GM11168 (cell line): ENCODE results near the gene DCT.

Experiments
- in situ Hi-C: fragments of 300-500 bp; cut with MboI; formaldehyde crosslinking; loops from one replicate; pipeline ENCODE4 v1.12.0; 2022; ENCODE audit warnings: low sequenced_read_pairs; ENCODE audit not compliant: unreplicated experiment

Gene DCT

GRCh38 chr13:94455414-94455813, 24.1 kb downstream of the DCT start:
- in situ Hi-C loops, result no loop called here

- in situ Hi-C loops, result no loop called here
Measured at GRCh38 chr13:94454906-94455305, 24.6 kb downstream of the DCT start.

DNA sequence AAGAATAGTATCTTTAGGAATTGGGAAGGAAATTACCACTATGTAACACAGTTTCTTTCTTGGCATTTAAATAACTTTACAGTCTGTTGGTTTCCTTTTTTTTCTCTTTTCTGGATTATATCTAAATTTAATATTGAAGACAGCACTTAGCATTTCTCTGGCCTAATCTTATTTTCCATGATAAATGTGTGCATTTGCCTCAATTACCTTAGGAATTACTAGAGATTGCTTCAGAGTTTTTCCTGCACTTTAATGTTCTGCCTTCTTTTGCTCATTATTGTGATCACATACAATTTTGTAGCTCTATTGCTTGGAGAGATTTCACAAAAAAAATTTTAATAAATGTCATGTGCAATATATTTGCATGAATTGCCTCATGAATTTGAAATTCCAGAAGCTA, 25.1 kb downstream of the DCT start:
- in situ Hi-C loops, result no loop called here

GRCh38 chr13:94444826-94445225, 34.7 kb downstream of the DCT start:
- in situ Hi-C loops, result no loop called here

GRCh38 chr13:94435604-94436226, 43.8 kb downstream of the DCT start:
- in situ Hi-C loops, result loop anchor here (10.0 kb wide), 1 partner anchor 179 kb away; no protein-coding TSS in a partner anchor

DNA sequence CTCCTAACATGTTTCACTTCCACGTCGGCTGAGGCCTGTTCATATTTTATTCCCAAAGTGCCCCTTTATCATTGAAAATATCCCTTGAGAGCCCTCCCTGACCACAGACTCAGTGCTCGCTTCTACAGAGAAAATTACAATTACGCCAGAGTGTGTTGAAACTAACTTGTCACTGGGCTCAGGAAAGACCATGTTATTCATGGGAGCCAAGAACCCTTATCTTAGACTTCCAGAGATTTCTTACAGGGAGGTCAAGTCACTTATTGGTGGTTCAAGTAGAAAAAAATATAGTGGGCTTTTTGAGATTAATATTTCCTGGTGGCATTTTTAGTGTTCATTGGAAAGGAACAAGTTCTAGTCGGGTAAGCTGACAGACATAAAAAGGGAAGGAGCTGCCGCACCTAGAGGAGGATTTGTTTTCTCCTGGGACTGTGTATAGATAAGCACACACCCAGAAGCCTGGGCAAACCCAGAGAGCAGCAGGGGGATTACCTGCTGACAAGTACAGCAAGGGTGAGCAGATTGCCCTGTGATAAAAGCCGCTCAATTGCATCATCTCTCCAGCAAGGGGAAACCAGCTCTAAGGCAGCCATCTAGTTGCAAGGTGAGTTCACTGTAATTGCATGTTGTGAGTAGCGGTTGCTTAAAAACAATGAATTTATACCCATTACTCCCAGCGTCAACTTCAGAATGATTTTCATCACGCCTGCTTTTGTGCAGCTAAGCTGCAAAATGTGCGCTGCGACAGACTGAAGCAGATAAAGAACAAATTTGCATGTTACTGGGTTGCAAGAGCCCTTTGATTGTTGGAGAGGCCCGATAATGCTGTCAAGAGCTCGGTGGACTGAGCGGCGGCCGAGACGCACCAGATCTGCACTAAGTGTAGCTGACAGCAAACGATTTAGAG, 46.2 kb downstream of the DCT start:
- in situ Hi-C loops, result loop anchor here (10.0 kb wide), 1 partner anchor 181 kb away; no protein-coding TSS in a partner anchor

GRCh38 chr13:94431987-94432386, 47.5 kb downstream of the DCT start:
- in situ Hi-C loops, result loop anchor here (10.0 kb wide), 1 partner anchor 183 kb away; no protein-coding TSS in a partner anchor

DNA sequence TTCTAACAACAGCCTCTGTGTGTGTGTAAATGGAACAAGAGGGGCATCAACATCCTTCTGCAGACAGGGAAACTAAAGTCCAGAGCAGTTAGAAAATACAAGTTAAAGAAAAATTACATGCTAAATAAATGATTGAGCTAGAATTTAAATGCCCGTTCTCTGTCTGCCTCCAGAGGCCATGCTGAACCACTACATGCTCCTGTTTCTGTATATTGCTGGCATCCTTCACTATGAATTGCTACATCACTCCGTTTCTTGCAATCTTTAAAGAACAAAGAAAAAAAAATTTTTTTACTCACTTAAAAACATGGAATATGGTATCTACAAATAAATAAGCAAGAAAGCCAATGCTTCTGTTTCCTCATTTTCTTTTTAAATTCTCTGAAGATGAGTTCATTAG, 47.9 kb downstream of the DCT start:
- in situ Hi-C loops, result loop anchor here (10.0 kb wide), 1 partner anchor 183 kb away; no protein-coding TSS in a partner anchor

- in situ Hi-C loops, result no loop called here
Measured at GRCh38 chr13:94427313-94427953, 52.0 kb downstream of the DCT start.

- in situ Hi-C loops, result no loop called here
Measured at GRCh38 chr13:94419925-94420305, 59.6 kb downstream of the DCT start.

- in situ Hi-C loops, result no loop called here
Measured at GRCh38 chr13:94419304-94419924, 60.1 kb downstream of the DCT start.

GRCh38 chr13:94417294-94417693, 62.2 kb downstream of the DCT start:
- in situ Hi-C loops, result no loop called here

- in situ Hi-C loops, result no loop called here
Measured at GRCh38 chr13:94416454-94417080, 62.9 kb downstream of the DCT start.

DNA sequence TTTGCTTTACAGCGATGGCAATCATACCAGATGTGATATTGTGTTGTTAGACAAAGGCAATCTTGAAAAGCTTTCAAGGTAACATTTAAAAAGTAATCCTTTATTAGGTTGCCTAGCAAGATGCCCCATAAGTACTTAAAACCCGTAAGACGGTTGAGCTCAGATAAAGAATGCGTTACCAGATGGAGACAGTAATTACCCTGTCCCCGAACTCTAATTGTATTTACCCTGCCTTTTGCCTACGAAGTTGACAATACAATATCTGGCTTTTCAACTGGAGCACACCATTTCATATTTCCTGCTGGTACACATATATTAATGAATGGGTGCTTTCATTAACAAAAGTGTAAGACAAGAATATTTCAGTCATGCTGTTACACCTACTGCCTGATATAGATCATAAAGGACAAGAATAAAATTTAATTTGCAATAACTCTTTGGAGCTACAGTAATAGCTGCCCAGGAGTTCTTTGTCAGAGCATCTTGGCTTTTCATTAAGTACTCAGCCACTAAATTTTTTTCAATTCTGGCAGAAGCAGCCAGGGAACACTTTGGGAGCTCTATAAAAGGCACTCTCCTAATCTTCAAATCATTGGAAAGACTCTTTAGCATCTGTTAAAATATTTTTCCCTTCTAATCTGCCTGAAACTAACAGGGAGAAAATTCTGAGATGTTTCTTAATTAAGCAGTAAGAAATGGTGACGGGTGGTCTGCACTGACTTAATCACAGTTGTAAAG, 63.8 kb downstream of the DCT start:
- in situ Hi-C loops, result no loop called here

DNA sequence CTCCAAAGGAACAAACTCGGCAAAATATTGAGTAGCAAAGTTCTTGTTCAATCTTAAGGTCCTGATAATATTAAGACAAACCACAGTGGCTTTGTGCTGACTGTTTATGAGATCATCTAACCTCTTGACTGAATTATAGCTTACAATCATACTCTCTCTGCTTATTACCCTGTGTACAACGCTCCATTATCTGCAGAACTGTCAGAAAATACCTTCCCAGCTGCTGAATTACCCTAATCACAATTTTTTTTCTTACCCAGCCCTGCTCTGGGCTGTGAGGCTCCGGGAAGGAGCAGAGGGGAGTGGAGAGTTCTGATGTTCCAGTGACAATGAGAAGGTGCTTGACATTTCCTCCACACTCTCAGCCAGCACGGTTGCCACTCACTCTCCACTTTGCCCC, 64.8 kb downstream of the DCT start:
- in situ Hi-C loops, result no loop called here

DNA sequence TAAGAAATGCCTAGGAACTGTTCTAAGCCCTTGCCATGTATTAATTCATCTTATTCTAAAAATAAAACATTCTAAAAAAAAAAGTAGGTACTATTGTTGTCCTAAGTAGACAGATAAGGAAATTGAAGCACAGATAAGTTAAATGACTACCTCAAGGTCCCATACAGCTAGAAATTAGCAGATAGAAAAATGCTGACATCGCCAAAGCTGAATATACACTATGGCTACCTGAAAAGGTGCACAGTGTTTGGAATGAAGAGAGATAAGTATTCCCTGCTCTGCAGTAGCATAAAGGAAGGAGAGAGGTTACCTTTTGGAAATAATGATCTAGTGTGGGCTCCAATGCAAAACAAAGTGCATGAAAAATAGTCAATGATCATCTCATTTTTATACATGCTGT, 65.3 kb downstream of the DCT start:
- in situ Hi-C loops, result no loop called here

GRCh38 chr13:94413598-94413944, 65.9 kb downstream of the DCT start:
- in situ Hi-C loops, result no loop called here

DNA sequence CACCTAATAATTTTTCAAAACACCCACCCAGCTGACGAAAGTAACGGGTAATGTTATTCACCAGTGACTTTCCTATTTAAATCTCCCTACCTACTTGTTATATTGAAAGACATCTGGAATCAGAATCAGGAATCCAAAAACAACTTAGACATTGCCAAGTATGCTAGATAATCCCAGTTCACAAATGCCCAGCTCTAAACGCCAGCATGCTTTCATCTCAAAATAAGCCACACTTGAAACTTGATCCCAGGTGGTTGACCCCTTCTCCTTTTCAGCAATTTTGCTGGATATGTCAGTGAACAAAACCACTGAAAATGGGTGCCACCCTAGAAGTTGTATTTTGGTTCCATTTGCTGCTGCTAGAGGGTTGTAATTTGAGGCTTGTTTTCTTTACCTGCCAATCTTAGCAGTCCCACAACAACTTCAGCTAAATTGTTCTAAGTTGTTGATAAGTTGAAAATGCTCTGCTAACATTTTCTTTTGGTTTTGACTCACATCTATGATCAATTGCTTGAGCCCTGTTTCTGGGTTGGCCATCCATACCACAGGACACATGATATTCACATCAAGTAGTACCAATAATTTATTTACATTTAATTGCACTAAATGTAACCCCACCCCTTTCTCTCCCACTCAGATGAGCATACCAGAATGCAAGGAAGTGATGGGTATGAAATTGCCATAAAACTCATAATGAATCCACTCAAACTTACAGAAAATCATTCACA, 66.4 kb downstream of the DCT start:
- in situ Hi-C loops, result no loop called here

DNA sequence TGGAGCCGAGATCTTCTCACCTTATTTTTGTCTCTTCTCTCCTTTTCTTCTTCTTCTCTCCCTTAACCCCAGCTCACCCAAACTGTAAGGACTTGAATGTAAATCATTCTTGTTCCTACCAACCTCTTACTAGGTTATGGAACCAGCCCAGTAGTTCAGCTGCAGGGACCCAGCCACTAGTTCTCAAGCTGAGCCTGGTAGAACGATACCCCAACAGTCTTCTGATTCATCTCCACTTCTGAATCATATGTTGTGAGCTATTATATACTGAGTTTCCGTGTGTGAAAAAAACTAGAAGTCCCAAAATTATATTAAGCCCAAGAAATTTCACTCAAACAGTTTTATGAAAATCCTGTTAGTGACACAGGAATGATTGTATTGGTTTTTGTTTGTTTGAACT, 67.7 kb downstream of the DCT start:
- in situ Hi-C loops, result no loop called here
